ENCODE measurements around the gene SRGAP1. TPM values are rescaled to one million over a fixed set of nuclear protein-coding genes. Genes with fewer than 3 reads are reported as not detected.
"Not testable (repeated sequence)": the region's sequence is repeated elsewhere in the genome, so short reads cannot be mapped to it uniquely, and the experiment has no call there.

The SRGAP1 gene
- total and polyA plus RNA-seq, 9 donors: 4.7 to 10.5 (median 5.7) TPM

DNA sequence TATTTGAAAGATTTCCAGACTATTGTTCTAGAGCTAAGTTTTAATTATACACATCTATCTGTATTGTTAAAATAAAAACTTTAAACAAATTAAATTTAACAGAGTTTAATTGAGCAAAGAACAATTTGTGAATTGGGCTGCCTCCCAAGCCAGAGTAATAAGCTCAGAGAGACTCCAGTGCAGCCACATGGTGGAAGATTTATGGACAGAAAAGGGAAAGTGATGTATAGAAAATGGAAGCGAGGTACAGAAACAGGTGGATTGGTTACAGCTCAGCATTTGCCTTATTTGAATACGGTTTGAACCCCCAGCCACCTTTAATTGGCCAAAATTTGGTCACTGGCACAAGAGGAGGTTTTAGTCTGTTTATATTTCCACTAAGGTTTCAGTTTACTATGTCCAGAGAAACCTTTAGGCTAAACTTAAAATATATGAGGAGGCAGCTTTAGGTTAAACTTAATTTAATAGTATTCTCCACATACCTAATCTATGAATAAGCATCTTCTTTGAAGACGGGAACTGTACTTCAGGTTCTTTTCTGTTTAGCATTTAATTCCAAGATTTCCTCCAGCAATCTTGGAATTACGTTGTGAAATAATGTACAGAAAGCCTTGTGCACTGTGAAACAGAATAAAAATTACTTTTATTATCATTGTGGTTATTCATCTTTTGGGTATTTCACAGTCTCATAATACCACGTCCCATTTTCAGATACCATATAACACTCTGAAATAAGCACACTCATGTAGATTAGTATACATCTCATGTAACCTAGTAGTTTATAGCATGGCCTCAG lies 19.4 kb downstream of the SRGAP1 start:
- peaks cover 3% of the 10 kb centered on the region for H3K4me1 ChIP-seq (ENCODE audit: control insufficient read depth, insufficient read depth, low read length)
- no peaks in the 10 kb centered on the region for H3K36me3 ChIP-seq (ENCODE audit: control insufficient read depth, insufficient read depth, low read length)
- no peak for DNase-seq
- no peak overlapping the region for H3K27ac ChIP-seq (ENCODE audit: low read length)
- WGBS (ENCODE audit: insufficient coverage): 67% methylated on average over 1 of the region's 5 CpGs
- H3K9me3 ChIP-seq (replicated peaks; ENCODE audit: control insufficient read depth, low read depth, low read length): no peaks in the 10 kb centered on the region
- no peaks in the 10 kb centered on the region for H3K27me3 ChIP-seq (ENCODE audit: control insufficient read depth, insufficient read depth, low read length)
- H3K4me3 ChIP-seq (ENCODE audit: low read length): no peak overlapping the region

DNA sequence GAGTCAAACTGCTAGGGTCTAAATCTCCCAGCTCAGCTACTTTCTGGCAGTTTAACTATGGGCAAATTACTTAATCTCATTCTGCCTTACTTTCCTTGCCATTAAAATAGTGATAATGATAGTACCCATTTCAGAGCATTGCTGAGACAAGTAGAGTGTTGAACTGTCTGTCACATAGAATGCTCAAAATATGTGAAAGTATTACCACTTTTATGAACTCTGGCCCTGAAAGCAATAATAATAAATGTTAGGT lies 19.9 kb downstream of the SRGAP1 start:
- peaks cover 5% of the 10 kb centered on the region for H3K4me1 ChIP-seq (ENCODE audit: control insufficient read depth, insufficient read depth, low read length)
- no peak for DNase-seq
- no peak overlapping the region for H3K4me3 ChIP-seq (ENCODE audit: low read length)
- H3K27me3 ChIP-seq (ENCODE audit: control insufficient read depth, insufficient read depth, low read length): no peaks in the 10 kb centered on the region
- no peaks in the 10 kb centered on the region for H3K36me3 ChIP-seq (ENCODE audit: control insufficient read depth, insufficient read depth, low read length)
- no peaks in the 10 kb centered on the region for H3K9me3 ChIP-seq (replicated peaks; ENCODE audit: control insufficient read depth, low read depth, low read length)
- no peak overlapping the region for H3K27ac ChIP-seq (ENCODE audit: low read length)

DNA sequence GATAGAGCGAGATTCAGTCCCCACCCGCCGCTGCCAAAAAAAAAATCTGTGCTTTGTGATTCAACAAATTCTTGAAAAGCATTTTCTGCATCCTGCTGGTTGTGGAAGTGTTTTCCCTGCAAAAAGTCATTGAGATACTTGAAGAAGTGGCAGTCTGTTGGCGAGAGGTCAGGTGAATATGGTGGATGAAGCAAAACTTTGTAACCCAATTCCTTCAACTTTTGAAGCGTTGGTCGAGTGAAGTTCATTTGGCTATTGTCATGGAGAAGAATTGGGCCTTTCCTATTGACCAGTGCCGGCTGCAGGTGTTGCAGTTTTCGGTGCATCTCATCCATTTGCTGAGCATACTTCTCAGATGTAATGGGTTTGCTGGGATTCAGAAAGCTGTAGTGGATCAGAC lies 20.9 kb downstream of the SRGAP1 start:
- H3K36me3 ChIP-seq (ENCODE audit: control insufficient read depth, insufficient read depth, low read length): no peaks in the 10 kb centered on the region
- H3K4me3 ChIP-seq (ENCODE audit: low read length): no peak overlapping the region
- H3K27me3 ChIP-seq (ENCODE audit: control insufficient read depth, insufficient read depth, low read length): no peaks in the 10 kb centered on the region
- no peak overlapping the region for H3K27ac ChIP-seq (ENCODE audit: low read length)
- no peak for DNase-seq
- peaks cover 5% of the 10 kb centered on the region for H3K4me1 ChIP-seq (ENCODE audit: control insufficient read depth, insufficient read depth, low read length)
- no peaks in the 10 kb centered on the region for H3K9me3 ChIP-seq (replicated peaks; ENCODE audit: control insufficient read depth, low read depth, low read length)
- 75% methylated on average over 6 of the region's 8 CpGs for WGBS (ENCODE audit: insufficient coverage)

DNA sequence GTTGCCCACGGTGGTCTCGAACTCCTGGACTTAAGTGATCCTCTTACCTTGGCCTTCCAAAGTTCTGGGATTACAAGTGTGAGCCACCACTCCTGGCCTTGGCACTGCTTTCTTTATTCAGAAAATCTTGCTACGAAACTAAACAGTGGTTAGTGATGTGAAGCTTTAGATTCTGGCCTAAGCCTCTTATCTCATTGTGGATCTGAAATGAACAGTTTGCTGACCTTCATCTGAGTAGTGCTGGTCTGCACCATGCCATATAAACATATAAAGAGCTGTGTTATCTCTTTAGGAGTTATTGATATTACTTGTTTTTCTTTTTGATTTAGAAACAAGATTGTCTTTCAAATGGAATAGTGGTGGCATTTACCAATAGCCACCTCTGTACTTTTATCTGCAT lies 22.6 kb downstream of the SRGAP1 start:
- WGBS (ENCODE audit: insufficient coverage): 92% methylated on average over 2 of the region's 3 CpGs
- no peak overlapping the region for H3K4me3 ChIP-seq (ENCODE audit: low read length)
- no peaks in the 10 kb centered on the region for H3K27me3 ChIP-seq (ENCODE audit: control insufficient read depth, insufficient read depth, low read length)
- no peak overlapping the region for H3K27ac ChIP-seq (ENCODE audit: low read length)
- no peaks in the 10 kb centered on the region for H3K9me3 ChIP-seq (replicated peaks; ENCODE audit: control insufficient read depth, low read depth, low read length)
- H3K4me1 ChIP-seq (ENCODE audit: control insufficient read depth, insufficient read depth, low read length): peaks cover 4% of the 10 kb centered on the region
- H3K36me3 ChIP-seq (ENCODE audit: control insufficient read depth, insufficient read depth, low read length): no peaks in the 10 kb centered on the region
- DNase-seq: no peak

DNA sequence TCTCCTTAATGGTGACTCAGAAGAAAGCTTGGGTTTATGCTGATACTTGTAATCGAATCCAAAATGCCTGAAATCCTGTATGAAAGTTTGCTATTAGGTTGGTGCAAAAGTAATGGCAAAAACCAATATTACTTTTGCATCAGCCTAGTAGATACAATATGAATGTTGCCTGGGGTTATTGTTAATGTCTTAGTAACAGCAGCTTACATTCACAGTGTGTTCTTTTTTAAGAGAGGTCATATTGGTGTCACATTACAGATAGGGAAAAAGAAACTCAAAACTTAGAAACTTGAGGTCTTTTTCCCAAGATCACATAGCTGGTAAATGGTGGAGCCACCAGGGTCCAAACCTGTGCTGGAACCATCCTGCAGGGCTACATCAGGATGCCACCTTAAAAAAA lies 25.2 kb downstream of the SRGAP1 start:
- H3K4me3 ChIP-seq (ENCODE audit: low read length): no peak overlapping the region
- no peaks in the 10 kb centered on the region for H3K9me3 ChIP-seq (replicated peaks; ENCODE audit: control insufficient read depth, low read depth, low read length)
- no peak overlapping the region for H3K27ac ChIP-seq (ENCODE audit: low read length)
- H3K36me3 ChIP-seq (ENCODE audit: control insufficient read depth, insufficient read depth, low read length): no peaks in the 10 kb centered on the region
- no peaks in the 10 kb centered on the region for H3K27me3 ChIP-seq (ENCODE audit: control insufficient read depth, insufficient read depth, low read length)
- H3K4me1 ChIP-seq (ENCODE audit: control insufficient read depth, insufficient read depth, low read length): peaks cover 2% of the 10 kb centered on the region
- WGBS (ENCODE audit: insufficient coverage): no CpG with 5 or more reads among the region's 1 CpG
- DNase-seq: no peak

DNA sequence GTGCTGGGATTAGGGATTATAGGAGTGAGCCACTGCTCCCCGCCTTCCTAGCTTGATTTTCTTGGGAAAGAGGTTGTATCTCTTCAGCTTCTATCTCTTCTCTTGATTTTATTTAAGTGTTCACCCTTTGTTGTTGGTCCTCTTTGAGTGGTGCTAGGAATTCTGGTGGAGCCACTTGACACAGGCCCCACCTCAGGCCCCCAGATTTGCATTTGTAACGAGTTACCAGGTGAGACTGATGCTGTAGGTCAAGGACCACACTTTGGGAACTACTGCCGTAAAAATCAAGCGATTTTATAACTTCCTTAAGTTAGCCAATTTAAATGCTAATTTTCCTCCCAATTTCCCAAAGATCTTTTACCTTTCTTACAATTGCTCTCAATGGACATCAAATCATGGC lies 26.3 kb downstream of the SRGAP1 start:
- Histone ChIP-seq H3K9me3 (replicated peaks; ENCODE audit: control insufficient read depth, low read depth, low read length) (no peaks in the 10 kb centered on the region), H3K27me3 (ENCODE audit: control insufficient read depth, insufficient read depth, low read length) (no peaks in the 10 kb centered on the region), H3K27ac (ENCODE audit: low read length) (no peak overlapping the region), H3K36me3 (ENCODE audit: control insufficient read depth, insufficient read depth, low read length) (no peaks in the 10 kb centered on the region), H3K4me1 (ENCODE audit: control insufficient read depth, insufficient read depth, low read length) (peaks cover 2% of the 10 kb centered on the region), H3K4me3 (ENCODE audit: low read length) (no peak overlapping the region)
- WGBS (ENCODE audit: insufficient coverage): 84% methylated on average over 3 of the region's 4 CpGs
- DNase-seq: no peak

DNA sequence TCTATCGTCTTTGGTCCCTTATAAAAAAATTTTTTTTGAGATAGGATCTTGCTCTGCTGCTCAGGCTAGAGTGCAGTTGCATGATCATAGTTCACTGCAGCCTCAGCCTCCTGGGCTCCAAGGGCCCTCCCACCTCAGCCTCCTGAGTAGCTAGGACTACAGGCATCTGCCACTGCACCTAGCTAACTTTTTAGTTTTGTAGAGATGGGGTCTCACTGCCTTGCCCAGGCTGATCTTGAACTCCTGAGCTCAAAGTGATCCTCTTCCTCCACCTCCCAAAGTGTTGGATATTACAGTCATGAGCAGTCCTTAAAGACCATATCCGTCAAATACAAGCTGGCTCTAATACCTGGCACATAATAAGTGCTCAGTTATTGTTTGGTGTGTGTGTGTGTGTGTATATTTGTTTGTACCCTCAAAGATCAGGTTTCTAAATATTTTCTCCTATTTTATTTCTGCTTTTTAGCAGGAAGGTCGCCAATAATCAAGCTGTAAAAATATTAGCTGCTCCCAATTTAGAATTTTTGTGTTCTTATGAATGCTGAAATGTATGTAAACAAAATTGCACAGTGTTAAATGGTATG lies 30.5 kb downstream of the SRGAP1 start:
- Histone ChIP-seq H3K36me3 (ENCODE audit: control insufficient read depth, insufficient read depth, low read length) (no peaks in the 10 kb centered on the region), H3K27me3 (ENCODE audit: control insufficient read depth, insufficient read depth, low read length) (no peaks in the 10 kb centered on the region), H3K27ac (ENCODE audit: low read length) (no peak overlapping the region), H3K4me3 (ENCODE audit: low read length) (no peak overlapping the region), H3K4me1 (ENCODE audit: control insufficient read depth, insufficient read depth, low read length) (no peaks in the 10 kb centered on the region), H3K9me3 (replicated peaks; ENCODE audit: control insufficient read depth, low read depth, low read length) (no peaks in the 10 kb centered on the region)
- WGBS (ENCODE audit: insufficient coverage): no CpG with 5 or more reads among the region's 3 CpGs
- DNase-seq: no peak

DNA sequence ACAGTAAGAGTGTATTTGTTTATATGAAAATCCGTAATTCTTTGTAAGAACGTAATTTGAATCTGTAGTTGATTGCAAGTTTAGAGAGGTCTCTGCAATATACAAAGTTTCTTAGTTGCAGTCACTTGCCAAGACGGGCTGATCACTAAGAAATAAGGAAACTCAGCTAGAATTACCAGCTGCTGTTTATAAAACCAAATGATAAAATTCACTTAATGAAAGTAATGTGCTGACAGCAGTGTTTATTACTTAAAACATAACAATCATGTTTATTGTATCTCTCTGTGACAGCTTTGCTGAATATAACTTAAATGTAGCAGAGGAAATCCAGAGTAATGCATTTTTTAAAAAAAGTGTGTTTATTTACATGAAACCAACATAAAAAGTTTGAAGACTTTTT lies 31.2 kb downstream of the SRGAP1 start:
- Histone ChIP-seq H3K27ac (ENCODE audit: low read length) (no peak overlapping the region), H3K27me3 (ENCODE audit: control insufficient read depth, insufficient read depth, low read length) (no peaks in the 10 kb centered on the region), H3K4me3 (ENCODE audit: low read length) (no peak overlapping the region), H3K36me3 (ENCODE audit: control insufficient read depth, insufficient read depth, low read length) (no peaks in the 10 kb centered on the region), H3K4me1 (ENCODE audit: control insufficient read depth, insufficient read depth, low read length) (no peaks in the 10 kb centered on the region), H3K9me3 (replicated peaks; ENCODE audit: control insufficient read depth, low read depth, low read length) (no peaks in the 10 kb centered on the region)
- DNase-seq: peak; percentile 11
- 65% methylated on average over 2 of the region's 3 CpGs for WGBS (ENCODE audit: insufficient coverage)

DNA sequence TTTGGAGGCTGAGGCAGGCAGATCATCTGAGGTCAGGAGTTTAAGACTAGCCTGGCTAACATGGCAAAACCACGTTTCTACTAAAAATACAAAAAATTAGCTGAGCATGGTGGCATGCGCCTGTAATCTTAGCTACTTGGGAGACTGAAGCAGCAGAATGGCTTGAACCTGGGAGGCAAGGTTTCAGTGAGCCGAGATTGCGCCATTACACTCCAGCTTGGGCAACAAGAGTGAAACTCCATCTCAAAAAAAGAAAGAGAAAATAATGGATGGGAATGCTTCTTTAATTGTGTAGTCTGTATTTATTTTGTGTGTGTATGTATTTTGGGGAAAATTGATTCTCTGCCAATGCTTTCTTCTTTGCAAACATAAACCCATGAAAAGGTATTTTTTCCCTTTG lies 32.5 kb downstream of the SRGAP1 start:
- Histone ChIP-seq H3K27ac (ENCODE audit: low read length) (no peak overlapping the region), H3K4me1 (ENCODE audit: control insufficient read depth, insufficient read depth, low read length) (no peaks in the 10 kb centered on the region), H3K4me3 (ENCODE audit: low read length) (no peak overlapping the region), H3K36me3 (ENCODE audit: control insufficient read depth, insufficient read depth, low read length) (no peaks in the 10 kb centered on the region), H3K27me3 (ENCODE audit: control insufficient read depth, insufficient read depth, low read length) (no peaks in the 10 kb centered on the region), H3K9me3 (replicated peaks; ENCODE audit: control insufficient read depth, low read depth, low read length) (no peaks in the 10 kb centered on the region)
- DNase-seq: no peak
- 100% methylated on average over 3 of the region's 4 CpGs for WGBS (ENCODE audit: insufficient coverage)

DNA sequence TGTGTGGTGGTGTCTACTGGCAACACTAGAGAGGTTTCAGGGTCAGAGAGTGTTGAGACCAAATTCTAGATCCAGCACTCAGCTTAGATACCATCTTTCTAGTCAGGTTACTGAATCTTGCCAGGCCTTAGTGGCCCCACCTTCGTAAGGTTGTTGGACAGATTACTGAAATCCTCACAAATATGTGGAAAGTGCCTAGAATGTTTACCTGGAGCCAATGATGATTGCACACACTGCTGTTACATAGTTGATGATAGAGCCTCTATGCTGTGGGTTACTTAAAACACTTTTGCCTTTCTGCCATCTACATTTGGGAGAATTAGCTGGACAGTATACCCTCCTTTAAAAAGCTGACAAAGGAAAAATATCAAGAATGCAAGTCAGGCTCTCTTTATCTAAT lies 33.2 kb downstream of the SRGAP1 start:
- 100% methylated on average over 1 of the region's 1 CpG for WGBS (ENCODE audit: insufficient coverage)
- H3K4me1 ChIP-seq (ENCODE audit: control insufficient read depth, insufficient read depth, low read length): no peaks in the 10 kb centered on the region
- no peak overlapping the region for H3K27ac ChIP-seq (ENCODE audit: low read length)
- DNase-seq: no peak
- no peaks in the 10 kb centered on the region for H3K27me3 ChIP-seq (ENCODE audit: control insufficient read depth, insufficient read depth, low read length)
- H3K4me3 ChIP-seq (ENCODE audit: low read length): no peak overlapping the region
- H3K36me3 ChIP-seq (ENCODE audit: control insufficient read depth, insufficient read depth, low read length): no peaks in the 10 kb centered on the region
- no peaks in the 10 kb centered on the region for H3K9me3 ChIP-seq (replicated peaks; ENCODE audit: control insufficient read depth, low read depth, low read length)

DNA sequence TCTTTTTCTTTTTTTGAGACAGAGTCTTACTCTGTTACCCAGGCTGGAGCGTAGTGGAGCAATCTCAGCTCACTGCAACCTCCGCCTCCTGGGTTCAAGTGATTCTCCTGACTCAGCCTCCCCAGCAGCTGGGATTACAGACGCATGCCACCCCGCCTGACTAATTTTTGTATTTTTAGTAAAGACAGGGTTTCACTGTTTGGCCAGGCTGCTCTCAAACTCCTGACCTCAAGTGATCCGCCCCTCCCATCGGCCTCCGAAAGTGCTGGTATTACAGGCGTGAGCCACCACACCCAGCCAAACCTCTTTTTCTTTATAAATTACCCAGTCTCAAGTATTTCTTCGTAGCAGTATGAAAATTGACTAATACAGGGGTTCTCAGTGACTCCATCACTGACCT lies 35.7 kb downstream of the SRGAP1 start:
- H3K4me1 ChIP-seq (ENCODE audit: control insufficient read depth, insufficient read depth, low read length); H3K36me3 ChIP-seq (ENCODE audit: control insufficient read depth, insufficient read depth, low read length); H3K9me3 ChIP-seq (replicated peaks; ENCODE audit: control insufficient read depth, low read depth, low read length); H3K27me3 ChIP-seq (ENCODE audit: control insufficient read depth, insufficient read depth, low read length); H3K4me3 ChIP-seq (ENCODE audit: low read length); DNase-seq; H3K27ac ChIP-seq (ENCODE audit: low read length): not testable (repeated sequence)
- whole genome bisulfite sequencing (ENCODE audit: insufficient coverage): 100% methylated on average over 2 of the region's 9 CpGs

All from muscle of leg (tissue), 11 donors.